MCF 10A (cell line): ENCODE measurements around the gene ZMYND11. TPM values are rescaled to one million over a fixed set of nuclear protein-coding genes. Genes with fewer than 3 reads are reported as not detected.

Experiments
- BruUV-seq: library from RNA; stranded (reverse); fragments of 400-500 nt; replicated peaks from 2 replicates; lab custom pipeline; 2021; lab: Mats Ljungman, UMichigan
- CTCF ChIA-PET: fragments of 300-600 bp; sonication (Branson Sonifier 250); formaldehyde crosslinking; extraction: SDS; loops from one replicate; lab custom pipeline; 2021; ENCODE audit warnings: antibody characterized with exemption, inconsistent platforms; lab: Yijun Ruan, JAX
- POLR2A ChIA-PET: fragments of 300-600, 350-650 bp; sonication (Branson Sonifier 250); formaldehyde crosslinking; extraction: SDS; loops from one replicate; lab custom pipeline; 2020; ENCODE audit warnings: antibody characterized with exemption, inconsistent platforms; lab: Yijun Ruan, JAX
- DNase-seq: peaks from one replicate; pipeline ENCODE4 v3.0.0-alpha.2; 2018; ENCODE audit not compliant: unreplicated experiment
- H3K27ac Mint-ChIP-seq: one replicate; pipeline ENCODE4 v1.8.0; 2022; ENCODE audit warnings: mild to moderate bottlenecking, low read depth, mixed read lengths; ENCODE audit not compliant: unreplicated experiment
- H3K27me3 Mint-ChIP-seq: one replicate; pipeline ENCODE4 v1.8.0; 2022; ENCODE audit warnings: mixed read lengths; ENCODE audit not compliant: insufficient read depth, unreplicated experiment
- H3K36me3 Mint-ChIP-seq: one replicate; pipeline ENCODE4 v1.8.0; 2022; ENCODE audit warnings: mild to moderate bottlenecking, moderate library complexity, mixed read lengths; ENCODE audit not compliant: insufficient read depth, unreplicated experiment
- H3K4me1 Mint-ChIP-seq: one replicate; pipeline ENCODE4 v1.8.0; 2022; ENCODE audit warnings: mixed read lengths; ENCODE audit not compliant: insufficient read depth, unreplicated experiment
- H3K4me3 Mint-ChIP-seq: one replicate; pipeline ENCODE4 v1.8.0; 2022; ENCODE audit warnings: mild to moderate bottlenecking, moderate library complexity, mixed read lengths; ENCODE audit not compliant: unreplicated experiment
- H3K9me3 Mint-ChIP-seq: one replicate; pipeline ENCODE4 v1.8.0; 2022; ENCODE audit warnings: mixed read lengths; ENCODE audit not compliant: unreplicated experiment
- CTCF ChIP-seq: fragments of 200-600 bp; IDR thresholded peaks from one replicate; pipeline ENCODE4 v1.8.0; 2022; ENCODE audit warnings: antibody characterized with exemption, mild to moderate bottlenecking; ENCODE audit not compliant: unreplicated experiment
- intact Hi-C: fragments of 100-400 bp; cut with micrococcal nuclease; formaldehyde crosslinking; loops from 2 replicates; pipeline ENCODE4 v1.14.1; 2022
- total RNA-seq: library from RNA; stranded (reverse); gene quantifications from 2 replicates; pipeline ENCODE4 v1.2.3, GENCODE V29; 2022

ZMYND11 gene
- total RNA-seq, 1 experiment from 2014 or later, result 70.4 TPM

- H3K27ac Mint-ChIP-seq, result no peak overlapping the region
- ChIA-PET CTCF (no interaction called here), POLR2A (no interaction called here)
- no peaks in the 10 kb centered on the region for H3K27me3 Mint-ChIP-seq
- no peaks in the 10 kb centered on the region for H3K36me3 Mint-ChIP-seq
- H3K9me3 Mint-ChIP-seq, result peaks cover 11% of the 10 kb centered on the region
- H3K4me1 Mint-ChIP-seq, result no peaks in the 10 kb centered on the region
- no peak for TF ChIP-seq CTCF
- no peak for DNase-seq
- intact Hi-C loops, result no loop called here
- no peak overlapping the region for H3K4me3 Mint-ChIP-seq
- BruUV-seq, result no TSS peak
Measured at GRCh38 chr10:92846-93245, 42.4 kb upstream of the ZMYND11 start.

- H3K4me3 Mint-ChIP-seq, result no peak overlapping the region
- DNase-seq, result no peak
- no peaks in the 10 kb centered on the region for H3K27me3 Mint-ChIP-seq
- CTCF ChIA-PET, result no interaction called here
- TF ChIP-seq CTCF, result no peak
- BruUV-seq, result no TSS peak
- no peaks in the 10 kb centered on the region for H3K4me1 Mint-ChIP-seq
- H3K27ac Mint-ChIP-seq, result no peak overlapping the region
- H3K9me3 Mint-ChIP-seq, result peaks cover 18% of the 10 kb centered on the region
- H3K36me3 Mint-ChIP-seq, result no peaks in the 10 kb centered on the region
- POLR2A ChIA-PET, result interaction anchor here (0.6 kb wide), 1 partner anchor 835 kb away, joined by 3 read pairs; no protein-coding TSS in a partner anchor
- intact Hi-C loops, result no loop called here
Measured at GRCh38 chr10:94613-95012, 40.6 kb upstream of the ZMYND11 start.

DNA sequence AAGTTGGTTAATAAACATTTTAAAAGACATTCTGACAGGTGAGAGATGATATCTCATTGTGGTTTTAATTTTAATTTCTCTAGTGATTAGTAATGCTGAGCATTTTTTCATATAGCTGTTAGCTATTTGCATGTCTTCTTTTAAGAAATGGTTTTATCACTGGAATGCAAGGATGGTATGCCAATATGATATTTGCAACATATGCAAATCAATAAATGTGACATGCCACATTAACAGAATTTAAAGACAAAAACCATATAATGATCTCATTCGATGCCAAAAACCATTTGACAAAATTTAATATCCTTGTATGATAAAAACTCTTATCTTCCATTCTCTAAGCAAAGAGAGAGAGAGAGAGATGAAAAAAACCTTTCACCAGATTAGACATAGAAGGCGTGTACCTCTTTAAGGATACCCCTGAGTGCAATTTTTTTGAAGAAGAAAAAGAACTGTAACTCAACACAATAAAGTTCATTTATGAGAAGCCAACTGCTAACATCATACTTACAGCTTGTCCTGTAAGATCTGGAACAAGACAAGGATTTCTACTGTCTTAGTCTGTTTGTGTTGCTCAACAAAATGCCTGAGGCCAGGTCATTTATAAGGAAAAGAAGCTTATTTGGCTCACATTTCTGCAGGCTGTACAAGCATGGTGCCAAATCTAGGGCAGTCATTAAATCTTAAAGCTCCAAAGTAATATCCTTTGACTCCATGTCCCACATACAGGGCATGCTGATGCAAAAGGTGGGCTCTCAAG is 39.7 kb upstream of the ZMYND11 start:
- Mint-ChIP-seq H3K27ac (no peak overlapping the region), H3K4me1 (no peaks in the 10 kb centered on the region), H3K36me3 (no peaks in the 10 kb centered on the region), H3K27me3 (no peaks in the 10 kb centered on the region), H3K4me3 (no peak overlapping the region), H3K9me3 (peaks cover 18% of the 10 kb centered on the region)
- CTCF ChIA-PET, result no interaction called here
- BruUV-seq, result no TSS peak
- intact Hi-C loops, result no loop called here
- no peak for DNase-seq
- no peak for TF ChIP-seq CTCF
- POLR2A ChIA-PET, result interaction anchor here (0.6 kb wide), 2 partner anchors 234 to 834 kb away, joined by 3 read pairs; no protein-coding TSS in a partner anchor

DNA sequence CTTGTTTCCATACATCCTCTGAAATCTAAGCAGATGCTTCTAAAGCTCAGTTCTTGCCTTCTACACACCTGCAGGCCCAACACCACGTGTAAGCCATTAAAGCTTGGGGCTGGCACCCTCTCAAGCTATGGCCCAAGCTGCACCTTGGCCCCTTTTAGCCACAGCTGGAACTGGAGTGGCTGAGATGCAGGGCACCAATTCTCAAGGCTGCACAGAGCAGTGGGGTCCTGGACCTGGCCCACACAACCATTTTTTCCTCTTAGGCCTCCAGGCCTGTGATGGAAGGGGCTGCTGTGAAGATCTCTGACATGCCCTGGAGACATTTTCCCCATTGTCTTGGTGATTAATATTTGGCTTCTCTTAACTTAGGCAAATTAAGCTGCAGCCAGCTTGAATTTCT is 38.8 kb upstream of the ZMYND11 start:
- Mint-ChIP-seq H3K9me3 (peaks cover 18% of the 10 kb centered on the region), H3K27ac (no peak overlapping the region), H3K27me3 (no peaks in the 10 kb centered on the region), H3K36me3 (no peaks in the 10 kb centered on the region), H3K4me3 (no peak overlapping the region), H3K4me1 (no peaks in the 10 kb centered on the region)
- CTCF ChIA-PET, result interaction anchor here (0.5 kb wide), 1 partner anchor 200 kb away, joined by 5 read pairs; no protein-coding TSS in a partner anchor
- intact Hi-C loops, result no loop called here
- no TSS peak for BruUV-seq
- POLR2A ChIA-PET, result interaction anchor here (0.6 kb wide), 1 partner anchor 234 kb away, joined by 3 read pairs; no protein-coding TSS in a partner anchor
- TF ChIP-seq CTCF, result no peak
- no peak for DNase-seq
